ENCODE data around the gene TTBK2. TPM values are rescaled to one million over a fixed set of nuclear protein-coding genes. Genes with fewer than 3 reads are reported as not detected.

The TTBK2 gene
- total and polyA plus RNA-seq, 10 donors = 1.4 to 27.8 (median 19.5) TPM

DNA sequence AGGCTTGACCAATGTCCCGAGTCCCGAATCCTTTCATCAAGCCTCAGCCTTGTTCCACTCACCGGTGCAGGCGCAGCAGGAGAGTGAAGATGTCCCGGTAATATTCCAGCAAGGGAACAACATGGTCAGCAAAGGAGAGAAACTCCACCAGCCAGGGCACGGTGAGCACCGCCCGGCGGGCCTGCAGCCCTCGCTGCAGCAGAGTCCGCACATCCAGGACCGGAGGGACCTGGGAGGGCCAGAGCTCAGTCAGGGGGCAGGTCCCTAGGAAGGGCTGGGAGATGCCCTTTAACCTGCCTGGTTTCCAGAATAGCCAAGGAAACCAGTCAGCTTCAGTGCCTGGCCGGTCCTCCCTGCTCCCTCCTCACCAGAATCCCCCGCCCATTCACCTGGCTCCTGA, 190.0 kb downstream of the TTBK2 start:
- WGBS, 5 donors = 90 to 98% (median 96%) methylated on average over 10 to 14 of the region's 14 CpGs
- intact Hi-C loops (cut with DNase I; ENCODE audit: low total_unique reads) = no loop called here
- no peak for DNase-seq
- H3K9me3 ChIP-seq = no peaks in the 10 kb centered on the region
- H3K4me3 ChIP-seq = no peak overlapping the region
- no peak for TF ChIP-seq POLR2A (IDR thresholded peaks at IDR 0.05)
- peak in 2 of 3 donors; percentile 32 to 58 for TF ChIP-seq POLR2AphosphoS5 (IDR thresholded peaks at IDR 0.05)
- no peak for TF ChIP-seq CTCF (IDR thresholded peaks at IDR 0.05 in 8 of 11, conservative IDR thresholded peaks at IDR 0.05 in 3 of 11)
- H3K27me3 ChIP-seq (replicated peaks in 1 of 7) = no peaks in the 10 kb centered on the region
- peaks cover 0 to 18% (median 7%) of the 10 kb centered on the region in 6 donors for H3K4me1 ChIP-seq
- H3K36me3 ChIP-seq = peaks cover 0 to 100% (median 84%) of the 10 kb centered on the region in 6 donors
- no peak overlapping the region for H3K27ac ChIP-seq

- DNase-seq = no peak
- Histone ChIP-seq H3K9me3 (no peaks in the 10 kb centered on the region), H3K27ac (no peak overlapping the region), H3K4me3 (no peak overlapping the region), H3K27me3 (replicated peaks in 1 of 7) (no peaks in the 10 kb centered on the region), H3K36me3 (peaks cover 0 to 100% (median 88%) of the 10 kb centered on the region in 6 donors), H3K4me1 (peaks cover 0 to 14% (median 3%) of the 10 kb centered on the region in 6 donors)
- 73 to 89% (median 81%) methylated on average over 8 of the region's 8 CpGs for WGBS, 5 donors
- intact Hi-C loops (cut with DNase I; ENCODE audit: low total_unique reads) = no loop called here
- TF ChIP-seq CTCF (IDR thresholded peaks at IDR 0.05 in 8 of 11, conservative IDR thresholded peaks at IDR 0.05 in 3 of 11) (no peak), POLR2A (IDR thresholded peaks at IDR 0.05) (no peak), POLR2AphosphoS5 (IDR thresholded peaks at IDR 0.05) (no peak)
Observed at GRCh38 chr15:42730135-42730534, 190.4 kb downstream of the TTBK2 start.

DNA sequence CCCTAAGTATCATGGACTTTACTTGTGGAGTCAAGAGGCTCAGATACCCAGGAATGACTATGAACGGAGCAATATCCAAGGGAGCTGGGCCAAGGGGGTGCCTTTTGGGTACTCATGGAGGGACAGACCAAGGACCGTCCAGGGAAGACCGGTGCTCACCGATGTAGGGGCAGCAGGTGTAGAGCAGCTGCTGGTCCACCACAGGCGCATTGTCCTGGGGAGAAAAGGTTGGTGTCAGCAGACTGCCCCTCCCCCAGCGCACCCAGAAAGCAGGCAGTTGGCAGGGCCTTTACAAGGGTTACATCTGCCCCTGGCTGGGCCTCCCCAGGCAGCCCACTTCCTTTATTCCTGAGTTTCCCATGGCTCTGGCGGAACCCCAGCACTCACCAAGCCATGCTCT, 191.2 kb downstream of the TTBK2 start:
- 88 to 99% (median 96%) methylated on average over 5 to 7 of the region's 7 CpGs for WGBS, 5 donors
- Histone ChIP-seq H3K4me3 (no peak overlapping the region), H3K4me1 (peaks cover 0 to 7% (median 0%) of the 10 kb centered on the region in 6 donors), H3K27me3 (replicated peaks in 1 of 7) (no peaks in the 10 kb centered on the region), H3K9me3 (no peaks in the 10 kb centered on the region), H3K36me3 (peaks cover 0 to 100% (median 95%) of the 10 kb centered on the region in 6 donors), H3K27ac (no peak overlapping the region)
- DNase-seq = no peak
- intact Hi-C loops (cut with DNase I; ENCODE audit: low total_unique reads) = no loop called here
- TF ChIP-seq CTCF (IDR thresholded peaks at IDR 0.05 in 8 of 11, conservative IDR thresholded peaks at IDR 0.05 in 3 of 11) = no peak

DNA sequence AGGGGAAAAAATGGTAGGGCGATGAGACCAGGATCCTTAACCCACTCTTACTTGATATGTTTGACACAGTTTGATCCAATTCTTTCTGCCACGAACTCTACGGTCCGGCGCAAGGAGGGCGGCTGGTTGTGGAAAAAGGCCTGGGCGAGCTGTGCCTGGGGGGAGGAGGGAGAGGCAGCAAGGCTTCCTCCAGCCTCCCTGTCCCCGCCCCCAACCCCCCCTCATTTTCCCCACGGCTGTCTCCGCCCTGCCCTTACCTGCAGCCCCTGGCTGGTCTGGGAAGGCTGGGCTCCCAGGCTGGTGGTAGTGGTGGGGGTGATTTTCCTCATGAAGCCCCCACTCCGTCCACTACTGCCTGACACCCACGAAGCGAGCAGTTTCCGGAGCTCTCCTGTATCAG, 191.6 kb downstream of the TTBK2 start:
- H3K36me3 ChIP-seq = peaks cover 0 to 100% (median 96%) of the 10 kb centered on the region in 6 donors
- TF ChIP-seq POLR2AphosphoS5 (IDR thresholded peaks at IDR 0.05) (peak in 1 of 3 donors; percentile 3), CTCF (IDR thresholded peaks at IDR 0.05 in 8 of 11, conservative IDR thresholded peaks at IDR 0.05 in 3 of 11) (no peak)
- DNase-seq = peak; percentile 41
- intact Hi-C loops (cut with DNase I; ENCODE audit: low total_unique reads) = no loop called here
- H3K27me3 ChIP-seq (replicated peaks in 1 of 7) = no peaks in the 10 kb centered on the region
- whole genome bisulfite sequencing, 5 donors = 88 to 94% (median 91%) methylated on average over 14 of the region's 14 CpGs
- no peak overlapping the region for H3K27ac ChIP-seq
- no peaks in the 10 kb centered on the region for H3K9me3 ChIP-seq
- H3K4me3 ChIP-seq = no peak overlapping the region
- H3K4me1 ChIP-seq = peaks cover 0 to 3% (median 0%) of the 10 kb centered on the region in 6 donors
